Mesendoderm (in vitro differentiated cells): ENCODE results near the gene GP5.

ENCODE experiments used
- DNase-seq: peaks from one replicate; pipeline ENCODE4 v3.0.0; 2013
- H2AK5ac ChIP-seq: 2 replicates; pipeline ENCODE4 v1.6.1; 2013; ENCODE audit warnings: low read length, inconsistent platforms
- H2BK120ac ChIP-seq: 2 replicates; pipeline ENCODE4 v1.6.1; 2013; ENCODE audit warnings: low read depth, mild to moderate bottlenecking, low read length, moderate library complexity, mixed read lengths
- H2BK15ac ChIP-seq: replicated peaks from 2 replicates; pipeline ENCODE4 v1.6.1; 2013; ENCODE audit warnings: low read depth, mild to moderate bottlenecking, moderate library complexity
- H2BK5ac ChIP-seq: 2 replicates; pipeline ENCODE4 v1.6.1; 2013; ENCODE audit warnings: low read length, inconsistent platforms
- H3K18ac ChIP-seq: 2 replicates; pipeline ENCODE4 v1.6.1; 2013; ENCODE audit warnings: mild to moderate bottlenecking, low read length, mixed read lengths
- H3K23ac ChIP-seq: one replicate; pipeline ENCODE4 v1.6.1; 2013; ENCODE audit warnings: low read length
- H3K27ac ChIP-seq: 2 replicates; pipeline ENCODE4 v1.5.1; 2013; ENCODE audit warnings: low read depth, mild to moderate bottlenecking, inconsistent platforms, low read length, moderate library complexity
- H3K27me3 ChIP-seq: 2 replicates; pipeline ENCODE4 v1.6.1; 2013; ENCODE audit warnings: low read length, control low read depth, mild to moderate bottlenecking, inconsistent platforms; ENCODE audit not compliant: insufficient read depth, poor library complexity
- H3K36me3 ChIP-seq: 2 replicates; pipeline ENCODE4 v1.6.1; 2013; ENCODE audit warnings: low read length, inconsistent platforms; ENCODE audit not compliant: control insufficient read depth, insufficient read depth
- H3K4ac ChIP-seq: one replicate; pipeline ENCODE4 v1.6.1; 2013; ENCODE audit warnings: low read depth, mild to moderate bottlenecking, low read length, moderate library complexity
- H3K4me1 ChIP-seq: 2 replicates; pipeline ENCODE4 v1.6.1; 2013; ENCODE audit warnings: low read depth, low read length, inconsistent platforms; ENCODE audit not compliant: control insufficient read depth
- H3K4me2 ChIP-seq: 2 replicates; pipeline ENCODE4 v1.6.1; 2013; ENCODE audit warnings: low read length
- H3K4me3 ChIP-seq: 2 replicates; pipeline ENCODE4 v1.5.1; 2013; ENCODE audit warnings: mild to moderate bottlenecking, low read length
- H3K56ac ChIP-seq: one replicate; pipeline ENCODE4 v1.6.1; 2013; ENCODE audit warnings: low read length
- H3K79me1 ChIP-seq: 2 replicates; pipeline ENCODE4 v1.6.1; 2013; ENCODE audit warnings: low read length, inconsistent platforms
- H3K79me2 ChIP-seq: 2 replicates; pipeline ENCODE4 v1.6.1; 2013; ENCODE audit warnings: mild to moderate bottlenecking, low read length; ENCODE audit not compliant: control insufficient read depth, insufficient read depth
- H3K9ac ChIP-seq: 2 replicates; pipeline ENCODE4 v1.6.1; 2013; ENCODE audit warnings: low read length, inconsistent platforms
- H4K5ac ChIP-seq: one replicate; pipeline ENCODE4 v1.6.1; 2013; ENCODE audit warnings: low read length
- H4K8ac ChIP-seq: one replicate; pipeline ENCODE4 v1.6.1; 2013; ENCODE audit warnings: low read depth, mild to moderate bottlenecking, control low read depth, low read length, moderate library complexity
- WGBS: extraction: QIAGEN DNeasy Blood & Tissue Kit; methylation state at CpG from one replicate; pipeline ENCODE4 v1.1.7; 2013; ENCODE audit warnings: low lambda C conversion rate, missing lambda C conversion rate; ENCODE audit not compliant: insufficient coverage; ENCODE audit errors: extremely low coverage; 5-methylcytosine and 5-hydroxymethylcytosine counted together

GP5 gene

DNA sequence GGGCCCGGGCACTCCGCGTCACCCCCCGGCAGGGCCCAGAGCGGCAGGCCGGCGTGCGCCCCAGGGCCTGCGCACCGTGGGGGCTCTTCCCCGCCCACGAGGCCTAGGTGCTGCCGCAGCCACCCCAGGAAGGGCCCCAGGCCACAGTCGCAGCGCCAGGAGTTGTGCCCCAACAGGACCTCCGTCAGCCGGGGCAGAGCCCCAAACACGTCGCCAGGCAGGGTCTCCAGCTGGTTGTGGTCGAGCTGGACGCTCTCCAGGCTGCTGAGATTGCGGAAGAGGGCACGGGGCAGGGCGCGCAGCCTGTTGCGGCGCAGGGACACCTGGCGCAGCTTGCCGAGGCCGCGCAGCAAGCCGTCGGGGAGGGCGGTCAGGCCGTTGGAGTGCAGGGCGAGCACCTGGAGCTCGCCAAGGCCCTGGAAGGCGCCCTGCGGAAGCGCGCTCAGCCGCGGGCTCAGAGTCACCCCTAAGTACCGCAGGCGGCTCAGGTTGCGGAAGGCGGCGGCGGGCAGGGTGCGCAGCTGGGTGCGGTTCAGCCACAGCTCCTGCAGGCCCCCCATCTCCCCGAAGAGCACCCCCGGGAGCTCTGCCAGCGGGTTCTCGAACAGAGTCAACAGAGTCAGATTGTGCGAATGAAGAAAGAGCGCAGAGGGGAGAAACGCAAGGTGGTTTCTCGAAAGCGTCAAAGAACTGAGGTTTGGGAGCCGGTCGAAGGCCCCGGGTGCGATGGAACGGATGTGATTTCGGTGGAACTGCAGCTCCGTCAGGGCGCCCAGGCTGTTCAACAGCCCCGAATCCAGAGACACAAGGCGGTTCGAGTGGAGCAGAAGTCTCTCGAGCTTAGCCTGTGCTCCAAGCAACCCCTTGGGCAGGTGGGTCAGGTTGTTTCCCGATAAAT lies 2.0 kb downstream of the GP5 start:
- Histone ChIP-seq H3K36me3 (no peaks in the 10 kb centered on the region), H3K23ac (no peak overlapping the region), H3K56ac (peak overlapping the region; percentile 70), H4K8ac (no peak overlapping the region), H3K4me3 (peak overlapping the region; percentile 15), H3K4me2 (peak overlapping the region; percentile 37), H2BK15ac (no peak overlapping the region), H3K79me1 (no peaks in the 10 kb centered on the region), H3K4me1 (peaks cover 2% of the 10 kb centered on the region), H3K79me2 (no peaks in the 10 kb centered on the region), H2BK120ac (no peak overlapping the region), H3K27me3 (peaks cover 7% of the 10 kb centered on the region), H3K9ac (peak overlapping the region; percentile 49), H2BK5ac (no peak overlapping the region), H4K5ac (no peak overlapping the region), H3K18ac (no peak overlapping the region), H2AK5ac (no peak overlapping the region), H3K27ac (no peak overlapping the region), H3K4ac (no peak overlapping the region)
- WGBS, result no CpG with 5 or more reads among the region's 73 CpGs
- DNase-seq, result no peak

DNA sequence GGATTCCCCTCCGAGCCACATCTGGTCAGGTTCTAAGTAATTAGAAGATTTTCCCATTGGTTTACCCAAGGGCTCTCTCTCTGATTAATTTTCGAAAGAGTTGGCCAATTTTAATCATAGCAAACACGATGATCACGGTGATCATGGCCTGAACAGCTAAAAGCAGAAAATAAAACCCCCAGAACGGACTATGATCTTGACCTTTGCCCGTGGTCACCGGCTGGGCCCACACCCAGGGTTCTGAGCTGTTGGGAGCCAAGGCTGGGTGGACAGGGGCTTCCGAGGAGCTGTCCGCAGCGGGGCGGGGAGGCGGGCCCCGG lies 2.6 kb downstream of the GP5 start:
- H3K18ac ChIP-seq, result no peak overlapping the region
- no peaks in the 10 kb centered on the region for H3K79me1 ChIP-seq
- no peak for DNase-seq
- no peak overlapping the region for H3K9ac ChIP-seq
- H3K4me1 ChIP-seq, result peaks cover 2% of the 10 kb centered on the region
- H3K23ac ChIP-seq, result no peak overlapping the region
- H3K4me2 ChIP-seq, result peak overlapping the region; percentile 37
- H3K79me2 ChIP-seq, result no peaks in the 10 kb centered on the region
- no peak overlapping the region for H4K5ac ChIP-seq
- peaks cover 7% of the 10 kb centered on the region for H3K27me3 ChIP-seq
- H4K8ac ChIP-seq, result no peak overlapping the region
- no peak overlapping the region for H2BK120ac ChIP-seq
- no peak overlapping the region for H2BK15ac ChIP-seq
- peak overlapping the region; percentile 70 for H3K56ac ChIP-seq
- H2AK5ac ChIP-seq, result no peak overlapping the region
- no peaks in the 10 kb centered on the region for H3K36me3 ChIP-seq
- no peak overlapping the region for H3K4ac ChIP-seq
- no peak overlapping the region for H2BK5ac ChIP-seq
- H3K27ac ChIP-seq, result no peak overlapping the region
- no peak overlapping the region for H3K4me3 ChIP-seq
- no CpG with 5 or more reads among the region's 13 CpGs for WGBS

DNA sequence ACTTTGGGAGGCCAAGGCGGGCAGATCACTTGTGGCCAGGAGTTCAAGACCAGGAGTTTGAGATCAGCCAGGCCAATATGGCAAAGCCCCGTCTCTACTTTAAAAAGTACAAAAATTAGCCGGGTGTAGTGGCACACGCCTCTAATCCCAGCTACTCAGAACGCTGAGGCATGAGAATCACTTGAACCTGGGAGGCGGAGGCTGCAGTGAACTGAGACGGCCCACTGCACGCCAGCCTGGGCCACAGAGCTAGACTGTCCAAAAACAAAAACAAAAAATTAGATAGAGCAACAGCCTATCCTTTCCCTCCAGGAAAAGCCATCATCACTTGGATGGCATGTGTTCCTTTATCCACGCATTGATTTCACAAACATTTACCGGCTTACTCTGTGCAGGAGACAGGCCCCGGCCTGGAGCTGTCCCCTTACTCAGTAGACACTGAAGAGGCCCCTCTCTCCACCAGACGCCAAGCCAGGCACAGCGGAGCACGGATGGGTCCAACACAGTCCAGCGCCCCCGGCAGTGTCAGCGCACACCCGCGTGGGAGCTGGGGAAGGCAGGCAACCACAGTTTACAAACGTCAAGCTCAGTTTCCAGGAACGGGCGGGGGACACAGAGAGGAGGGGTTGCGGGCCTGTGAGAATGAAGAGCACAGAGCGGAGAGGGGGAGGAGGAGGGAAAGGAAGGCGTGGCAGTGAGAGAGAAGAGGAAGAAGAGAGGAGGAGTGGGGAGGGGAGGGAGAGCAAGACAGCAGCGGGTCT lies 3.1 kb downstream of the GP5 start:
- no peak overlapping the region for H2AK5ac ChIP-seq
- H4K8ac ChIP-seq, result no peak overlapping the region
- no peak overlapping the region for H3K23ac ChIP-seq
- peaks cover 7% of the 10 kb centered on the region for H3K27me3 ChIP-seq
- peaks cover 2% of the 10 kb centered on the region for H3K4me1 ChIP-seq
- no peak overlapping the region for H2BK120ac ChIP-seq
- peak overlapping the region; percentile 58 for H3K56ac ChIP-seq
- no peaks in the 10 kb centered on the region for H3K79me1 ChIP-seq
- WGBS, result no CpG with 5 or more reads among the region's 26 CpGs
- DNase-seq, result peak; percentile 68
- H3K36me3 ChIP-seq, result no peaks in the 10 kb centered on the region
- H3K9ac ChIP-seq, result peak overlapping the region; percentile 17
- no peak overlapping the region for H4K5ac ChIP-seq
- no peaks in the 10 kb centered on the region for H3K79me2 ChIP-seq
- H3K18ac ChIP-seq, result no peak overlapping the region
- no peak overlapping the region for H2BK15ac ChIP-seq
- H3K4me2 ChIP-seq, result peak overlapping the region; percentile 42
- H2BK5ac ChIP-seq, result no peak overlapping the region
- no peak overlapping the region for H3K4me3 ChIP-seq
- H3K4ac ChIP-seq, result no peak overlapping the region
- no peak overlapping the region for H3K27ac ChIP-seq

DNA sequence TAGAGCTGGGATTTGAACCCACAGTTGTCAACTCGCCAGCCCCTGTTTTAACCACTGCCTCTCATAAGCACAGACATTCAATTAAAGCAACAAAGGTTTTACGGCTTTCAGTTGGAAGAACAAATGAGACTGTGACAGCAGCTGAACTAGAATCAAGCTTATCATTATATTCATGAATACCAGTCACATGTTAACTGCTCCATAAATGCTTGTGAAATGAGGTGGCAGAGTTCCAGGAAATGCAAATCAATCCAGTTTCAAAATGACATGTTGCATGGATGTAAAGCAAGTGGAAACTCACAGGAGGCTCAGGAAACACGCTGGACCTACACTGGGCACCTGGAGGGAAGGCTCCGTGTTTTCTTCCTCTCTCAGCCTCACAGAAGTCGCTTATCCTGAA lies 3.9 kb downstream of the GP5 start:
- DNase-seq, result no peak
- no peak overlapping the region for H2BK15ac ChIP-seq
- H3K56ac ChIP-seq, result no peak overlapping the region
- H3K23ac ChIP-seq, result no peak overlapping the region
- no peak overlapping the region for H2BK5ac ChIP-seq
- H3K4me2 ChIP-seq, result no peak overlapping the region
- H3K27me3 ChIP-seq, result peaks cover 7% of the 10 kb centered on the region
- no peaks in the 10 kb centered on the region for H3K79me1 ChIP-seq
- no peak overlapping the region for H2BK120ac ChIP-seq
- no peaks in the 10 kb centered on the region for H3K36me3 ChIP-seq
- H3K4me3 ChIP-seq, result no peak overlapping the region
- WGBS, result no CpG with 5 or more reads among the region's 5 CpGs
- H2AK5ac ChIP-seq, result no peak overlapping the region
- peaks cover 2% of the 10 kb centered on the region for H3K4me1 ChIP-seq
- H3K18ac ChIP-seq, result no peak overlapping the region
- H4K8ac ChIP-seq, result no peak overlapping the region
- H3K9ac ChIP-seq, result no peak overlapping the region
- no peaks in the 10 kb centered on the region for H3K79me2 ChIP-seq
- H3K4ac ChIP-seq, result no peak overlapping the region
- H4K5ac ChIP-seq, result no peak overlapping the region
- no peak overlapping the region for H3K27ac ChIP-seq

DNA sequence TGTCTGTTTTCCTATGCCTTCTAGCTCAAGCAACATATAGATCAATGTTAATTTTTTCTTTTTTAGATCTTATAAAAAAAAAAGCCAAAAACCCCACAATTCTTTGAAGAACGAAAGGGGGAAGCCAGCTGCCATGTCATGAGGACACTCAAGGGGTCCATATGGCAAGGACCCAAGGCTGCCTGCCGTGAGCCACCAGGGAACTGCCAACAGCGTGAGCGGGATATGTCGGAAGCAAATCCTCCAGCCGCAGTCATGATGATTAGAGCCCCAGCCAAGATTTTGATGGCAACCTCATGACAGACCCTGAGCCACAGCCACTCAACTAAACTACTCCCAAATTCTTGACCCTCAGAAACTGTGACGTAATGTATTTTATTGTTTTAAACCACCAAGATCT lies 6.5 kb downstream of the GP5 start:
- no peak overlapping the region for H3K4me2 ChIP-seq
- peaks cover 2% of the 10 kb centered on the region for H3K4me1 ChIP-seq
- H2BK15ac ChIP-seq, result no peak overlapping the region
- no peaks in the 10 kb centered on the region for H3K36me3 ChIP-seq
- H3K4ac ChIP-seq, result no peak overlapping the region
- no peak overlapping the region for H2BK120ac ChIP-seq
- no peaks in the 10 kb centered on the region for H3K79me1 ChIP-seq
- no peak overlapping the region for H3K56ac ChIP-seq
- H3K9ac ChIP-seq, result no peak overlapping the region
- no peak for DNase-seq
- no peak overlapping the region for H4K5ac ChIP-seq
- no peak overlapping the region for H3K4me3 ChIP-seq
- no CpG with 5 or more reads among the region's 7 CpGs for WGBS
- H3K79me2 ChIP-seq, result no peaks in the 10 kb centered on the region
- H3K23ac ChIP-seq, result no peak overlapping the region
- no peak overlapping the region for H2BK5ac ChIP-seq
- H2AK5ac ChIP-seq, result no peak overlapping the region
- peaks cover 1% of the 10 kb centered on the region for H3K27me3 ChIP-seq
- no peak overlapping the region for H4K8ac ChIP-seq
- H3K27ac ChIP-seq, result no peak overlapping the region
- H3K18ac ChIP-seq, result no peak overlapping the region
